ENCODE measurements around the gene SERPINH1.

DNA sequence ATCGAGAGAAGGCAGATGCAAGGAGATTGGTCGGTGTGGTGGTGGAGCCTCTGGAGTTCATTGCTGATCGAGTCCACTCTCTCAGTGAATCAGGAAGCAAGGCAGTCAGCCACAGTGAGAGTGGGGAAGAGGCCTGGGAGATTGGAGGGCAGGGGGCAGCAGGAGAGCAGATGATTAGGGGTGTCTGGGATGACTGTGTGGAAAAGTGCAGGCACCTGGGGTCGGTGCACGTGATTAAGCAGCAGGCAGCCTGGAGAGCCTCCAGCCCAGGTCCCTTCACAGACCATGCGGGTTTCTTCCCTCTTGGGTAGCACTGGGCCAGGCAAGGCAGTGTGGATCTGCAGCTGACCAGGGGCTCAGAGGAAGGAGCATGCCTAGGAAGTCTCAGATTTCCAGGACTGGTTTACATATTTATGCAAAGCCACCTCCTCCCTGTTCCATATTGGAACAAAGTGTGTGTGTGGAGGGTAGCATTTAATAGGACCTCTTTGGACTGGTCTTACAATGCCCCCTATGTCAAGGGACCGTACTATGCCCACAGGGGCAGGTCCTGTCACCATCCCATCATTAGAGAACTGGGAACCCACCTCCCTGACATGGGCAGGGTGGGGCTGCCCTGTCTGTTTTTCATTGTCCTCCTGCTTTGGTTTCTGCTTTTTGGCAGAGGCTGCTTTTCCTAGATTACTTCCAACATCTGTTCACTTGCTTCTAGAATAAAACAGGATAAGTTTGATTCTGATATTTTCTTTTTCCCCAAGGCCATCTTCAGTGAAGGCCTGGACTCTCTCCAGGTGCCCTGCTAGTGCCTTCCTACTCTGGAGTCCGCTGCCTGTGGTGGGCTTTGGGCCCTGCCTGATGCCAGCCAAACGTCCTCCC, 22.4 kb upstream of the SERPINH1 start:
- TF ChIP-seq POLR2A (IDR thresholded peaks at IDR 0.05) = no peak
- TF ChIP-seq, protein P1, sequence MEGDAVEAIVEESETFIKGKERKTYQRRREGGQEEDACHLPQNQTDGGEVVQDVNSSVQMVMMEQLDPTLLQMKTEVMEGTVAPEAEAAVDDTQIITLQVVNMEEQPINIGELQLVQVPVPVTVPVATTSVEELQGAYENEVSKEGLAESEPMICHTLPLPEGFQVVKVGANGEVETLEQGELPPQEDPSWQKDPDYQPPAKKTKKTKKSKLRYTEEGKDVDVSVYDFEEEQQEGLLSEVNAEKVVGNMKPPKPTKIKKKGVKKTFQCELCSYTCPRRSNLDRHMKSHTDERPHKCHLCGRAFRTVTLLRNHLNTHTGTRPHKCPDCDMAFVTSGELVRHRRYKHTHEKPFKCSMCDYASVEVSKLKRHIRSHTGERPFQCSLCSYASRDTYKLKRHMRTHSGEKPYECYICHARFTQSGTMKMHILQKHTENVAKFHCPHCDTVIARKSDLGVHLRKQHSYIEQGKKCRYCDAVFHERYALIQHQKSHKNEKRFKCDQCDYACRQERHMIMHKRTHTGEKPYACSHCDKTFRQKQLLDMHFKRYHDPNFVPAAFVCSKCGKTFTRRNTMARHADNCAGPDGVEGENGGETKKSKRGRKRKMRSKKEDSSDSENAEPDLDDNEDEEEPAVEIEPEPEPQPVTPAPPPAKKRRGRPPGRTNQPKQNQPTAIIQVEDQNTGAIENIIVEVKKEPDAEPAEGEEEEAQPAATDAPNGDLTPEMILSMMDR (IDR thresholded peaks at IDR 0.05) = no peak

Measured in uterus (tissue), 2 donors.